Neutrophil (primary cell): Measurements from ENCODE around the gene PREB.

Source experiments
- H3K27ac ChIP-seq: fragments of 200-600 bp; sonication (generic); 2 replicates; pipeline ENCODE4 v1.5.1; 2016; ENCODE audit warnings: mild to moderate bottlenecking, moderate library complexity
- H3K27me3 ChIP-seq: fragments of 200-600 bp; sonication (generic); 2 replicates; pipeline ENCODE4 v1.6.0; 2016; ENCODE audit warnings: mild to moderate bottlenecking
- H3K36me3 ChIP-seq: fragments of 200-600 bp; sonication (generic); 2 replicates; pipeline ENCODE4 v1.5.1; 2017
- H3K4me1 ChIP-seq, 2 experiments: fragments of 200-600 bp in 1 of 2; sonication (generic) in 1 of 2; 1 replicate in 1 of 2; 2 replicates in 1 of 2; pipeline versions ENCODE4 v1.5.1 to v1.6.1; 2013 to 2016; ENCODE audit warnings: low read depth in 1 of 2, low read length in 1 of 2, mild to moderate bottlenecking in 1 of 2, moderate library complexity in 1 of 2; ENCODE audit not compliant: control insufficient read depth in 1 of 2, insufficient read depth in 1 of 2
- H3K4me3 ChIP-seq, 2 experiments: fragments of 200-600 bp in 1 of 2; sonication (generic) in 1 of 2; 1 replicate in 1 of 2; 2 replicates in 1 of 2; pipeline ENCODE4 v1.5.1; 2013 to 2016; ENCODE audit warnings: low read depth in 1 of 2, low read length in 1 of 2, mild to moderate bottlenecking in 1 of 2, moderate library complexity in 1 of 2
- H3K9me3 ChIP-seq: fragments of 200-600 bp; sonication (generic); 2 replicates; pipeline ENCODE4 v1.5.1; 2016
- CTCF ChIP-seq: fragments of 200-600 bp; sonication (generic); IDR thresholded peaks from 2 replicates; pipeline ENCODE4 v1.5.1; 2016; ENCODE audit warnings: antibody characterized with exemption

The PREB gene

DNA sequence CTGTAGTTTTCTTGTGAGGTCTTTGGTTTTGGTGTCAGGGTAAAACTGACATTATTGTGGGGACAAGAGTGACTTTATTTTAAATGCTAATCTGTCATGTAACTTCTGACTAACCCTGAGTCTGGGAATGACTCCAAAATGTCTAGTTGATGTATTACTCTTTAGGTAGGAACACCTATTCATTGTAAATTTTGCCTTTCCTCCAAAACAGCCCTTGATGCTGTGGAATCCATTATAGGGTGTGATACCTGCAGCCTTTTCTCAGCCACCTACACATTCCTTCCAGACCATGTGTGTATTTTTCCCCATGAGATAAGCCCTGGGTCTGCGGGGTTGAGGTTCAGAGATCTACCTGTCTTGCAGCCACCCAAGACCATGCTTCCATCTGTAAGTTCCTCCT, 8.8 kb upstream of the PREB start:
- Histone ChIP-seq H3K4me3 (no peak overlapping the region), H3K9me3 (no peaks in the 10 kb centered on the region), H3K27ac (no peak overlapping the region), H3K36me3 (no peaks in the 10 kb centered on the region), H3K4me1 (no peaks in the 10 kb centered on the region), H3K27me3 (peaks cover 23% of the 10 kb centered on the region)
- TF ChIP-seq CTCF, result no peak

GRCh38 chr2:27139310-27139709, 4.9 kb upstream of the PREB start, which contains the start of gene PRR30:
TSS of gene PRR30 (minus strand) at chr2:27139410. CDS start at chr2:27138329, 1,081 bp downstream.
- Histone ChIP-seq H3K36me3 (no peaks in the 10 kb centered on the region), H3K27ac (no peak within 1 kb of the TSS), H3K4me3 (no peak within 1 kb of the TSS), H3K27me3 (peaks cover 18% of the 10 kb centered on the region), H3K9me3 (no peaks in the 10 kb centered on the region), H3K4me1 (peaks cover 4 to 5% of the 10 kb centered on the region in 2 experiments)
- TF ChIP-seq CTCF, result no peak

DNA sequence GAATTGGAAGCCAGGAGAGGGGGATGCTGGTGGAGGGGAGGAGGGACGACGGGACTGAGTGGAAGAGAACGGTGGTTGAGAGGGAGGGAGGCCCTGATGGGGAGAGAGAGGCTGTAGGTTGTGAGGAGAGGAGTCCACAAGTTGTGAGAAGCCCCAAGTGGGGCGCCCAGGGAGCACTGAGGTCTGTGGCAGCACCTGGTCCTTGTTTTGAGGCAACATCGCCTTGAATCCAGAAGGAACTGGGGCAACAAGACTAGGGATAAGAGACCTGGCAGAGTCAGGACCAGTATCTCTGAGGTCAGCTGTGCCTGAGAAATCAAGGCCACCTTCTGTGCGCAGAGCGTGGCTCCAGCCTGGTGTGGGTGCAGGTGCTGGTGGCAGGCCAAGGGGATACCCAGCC, 3.7 kb upstream of the PREB start:
- peaks cover 11% of the 10 kb centered on the region for H3K27me3 ChIP-seq
- H3K4me1 ChIP-seq, result peaks cover 15% of the 10 kb centered on the region in 2 experiments
- peaks cover 4% of the 10 kb centered on the region for H3K36me3 ChIP-seq
- no peaks in the 10 kb centered on the region for H3K9me3 ChIP-seq
- no peak overlapping the region for H3K4me3 ChIP-seq
- H3K27ac ChIP-seq, result no peak overlapping the region
- no peak for TF ChIP-seq CTCF

DNA sequence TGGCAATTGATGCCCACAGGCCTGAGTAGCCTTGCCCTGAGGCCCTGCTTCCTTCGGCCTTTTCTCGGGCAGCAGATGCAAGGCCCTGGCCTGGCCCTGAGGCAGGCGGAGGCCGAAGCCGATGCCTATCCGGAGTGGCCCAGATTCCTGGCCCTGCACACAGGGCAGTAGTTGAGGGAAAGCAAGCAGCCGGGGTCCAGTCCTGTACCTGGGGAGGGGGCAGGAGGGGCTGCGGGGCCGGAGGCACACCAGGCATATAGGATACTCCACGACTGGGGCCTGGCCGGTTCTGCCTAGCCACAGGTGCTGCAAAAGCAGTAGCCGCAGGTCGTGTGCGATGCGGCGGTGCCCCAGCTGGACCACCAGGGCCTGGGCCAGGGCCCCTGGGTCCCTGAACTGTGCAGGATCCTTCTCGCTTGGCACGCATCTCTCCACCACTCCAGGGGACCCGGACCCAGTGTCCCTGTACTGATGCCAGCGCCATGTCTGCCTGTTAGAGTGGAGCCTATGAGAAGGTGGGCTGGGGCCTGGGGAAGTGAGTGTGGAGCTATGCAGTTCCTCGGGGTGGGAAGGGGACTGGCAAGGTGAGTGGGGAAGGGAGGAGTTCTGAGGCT, 3.0 kb upstream of the PREB start:
- Histone ChIP-seq H3K27me3 (peaks cover 6% of the 10 kb centered on the region), H3K4me3 (no peak overlapping the region), H3K9me3 (no peaks in the 10 kb centered on the region), H3K36me3 (peaks cover 10% of the 10 kb centered on the region), H3K4me1 (peaks cover 15 to 17% of the 10 kb centered on the region in 2 experiments), H3K27ac (no peak overlapping the region)
- no peak for TF ChIP-seq CTCF

DNA sequence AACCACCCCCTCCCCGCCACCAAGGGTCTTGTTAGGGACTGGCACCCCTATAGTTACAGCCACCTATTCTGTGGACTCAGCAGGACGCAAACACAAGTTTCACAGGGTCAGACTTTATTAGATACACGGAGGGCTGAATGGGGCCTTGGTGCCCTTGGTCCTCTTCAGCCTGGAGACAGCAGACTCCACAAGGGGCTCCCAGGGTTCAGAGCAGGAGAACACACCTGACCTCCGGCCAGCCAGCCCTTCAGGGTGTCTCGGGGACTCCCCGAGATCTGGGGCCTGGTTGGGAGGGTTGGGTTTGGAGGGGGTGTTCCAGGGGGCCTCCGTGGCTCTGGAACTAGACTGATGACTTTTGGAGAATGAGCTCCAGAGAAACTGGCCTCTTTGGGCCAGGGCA, 2.3 kb upstream of the PREB start:
- no peak for TF ChIP-seq CTCF
- no peak overlapping the region for H3K27ac ChIP-seq
- H3K4me1 ChIP-seq, result peaks cover 15 to 17% of the 10 kb centered on the region in 2 experiments
- no peaks in the 10 kb centered on the region for H3K27me3 ChIP-seq
- H3K9me3 ChIP-seq, result no peaks in the 10 kb centered on the region
- no peak overlapping the region for H3K4me3 ChIP-seq
- H3K36me3 ChIP-seq, result peaks cover 17% of the 10 kb centered on the region
